Activated T-helper 2 cell treated with anti-CD3 and anti-CD28 coated beads, Interferon-gamma antibody, Interleukin-2, Interleukin-4, amounts not matched to agents 10 μg/mL and 5 μg/mL and 100 μg/mL, durations not matched to agents 14 hours and 24 hours and 36 hours (primary cell): ENCODE measurements around the gene PTPA. TPM values are rescaled to one million over a fixed set of nuclear protein-coding genes. Genes with fewer than 3 reads are reported as not detected.

Experiments used
- DNase-seq: peaks from one replicate; pipeline ENCODE4 v3.0.0; 2021; ENCODE audit warnings: low spot score
- H3K27ac Mint-ChIP-seq: one replicate; pipeline ENCODE4 v1.8.0; 2021; ENCODE audit warnings: mixed read lengths
- H3K27me3 Mint-ChIP-seq: one replicate; pipeline ENCODE4 v1.8.0; 2021; ENCODE audit warnings: low read depth, mixed read lengths
- H3K36me3 Mint-ChIP-seq: one replicate; pipeline ENCODE4 v1.8.0; 2021; ENCODE audit warnings: low read depth, mixed read lengths
- H3K4me1 Mint-ChIP-seq: one replicate; pipeline ENCODE4 v1.8.0; 2021; ENCODE audit warnings: low read depth, mixed read lengths
- H3K4me3 Mint-ChIP-seq: one replicate; pipeline ENCODE4 v1.8.0; 2021; ENCODE audit warnings: low read depth, mild to moderate bottlenecking, moderate library complexity, mixed read lengths
- H3K9me3 Mint-ChIP-seq: one replicate; pipeline ENCODE4 v1.8.0; 2021; ENCODE audit warnings: mixed read lengths
- intact Hi-C: fragments of 100-400 bp; cut with micrococcal nuclease; formaldehyde crosslinking; loops from one replicate; pipeline ENCODE4 v1.15.1; 2023
- total RNA-seq: library from RNA; stranded (reverse); gene quantifications from 2 replicates; pipeline ENCODE4 v1.2.3, GENCODE V29; 2022

PTPA gene
- total RNA-seq, 1 donor from 2014 or later, result 106 TPM

DNA sequence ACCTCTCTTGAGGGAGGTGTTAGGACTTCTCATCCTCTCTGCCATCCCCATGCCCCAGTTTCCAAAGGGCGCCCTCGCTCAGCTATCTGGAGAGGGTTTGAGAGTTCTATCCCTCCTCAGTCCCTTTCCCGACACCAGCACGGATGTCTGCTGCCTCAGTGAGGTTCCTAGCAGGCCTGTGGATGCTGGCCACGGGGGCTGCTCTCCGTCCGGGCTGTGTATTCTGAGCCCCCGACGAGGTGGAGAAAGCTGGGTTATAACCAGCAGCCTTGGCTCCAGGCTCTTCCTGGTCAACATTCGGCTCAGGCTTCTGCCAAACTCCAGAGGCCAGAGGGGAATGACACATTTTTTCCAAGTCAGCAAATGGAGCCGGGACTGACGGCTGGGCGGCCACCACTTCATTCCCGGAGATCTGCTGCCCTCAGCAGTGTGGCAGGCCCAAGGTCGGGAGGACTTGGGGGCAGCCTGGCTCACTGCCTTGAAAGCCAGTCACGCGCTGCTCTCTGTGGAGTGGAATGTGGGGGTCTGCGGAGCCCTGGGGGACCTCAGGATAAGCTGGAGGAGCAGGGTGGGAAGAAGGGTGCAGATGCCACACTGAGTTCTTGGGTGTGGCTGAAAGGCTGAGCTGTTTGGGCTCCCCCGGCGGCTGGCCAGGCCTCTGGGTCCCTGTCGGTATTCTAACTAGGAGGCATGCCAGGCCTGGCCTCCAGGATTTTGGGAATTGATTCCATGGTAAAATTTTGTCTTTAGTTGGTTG, 27.4 kb downstream of the PTPA start:
- Mint-ChIP-seq H3K27ac (peak overlapping the region; percentile 97), H3K36me3 (peaks cover 27% of the 10 kb centered on the region), H3K4me1 (peaks cover 34% of the 10 kb centered on the region), H3K9me3 (no peaks in the 10 kb centered on the region), H3K4me3 (no peak overlapping the region), H3K27me3 (no peaks in the 10 kb centered on the region)
- intact Hi-C loops, result loop anchor here (1.0 to 10.0 kb wide), 3 partner anchors 38 to 646 kb away; no protein-coding TSS in a partner anchor
- DNase-seq, result no peak

DNA sequence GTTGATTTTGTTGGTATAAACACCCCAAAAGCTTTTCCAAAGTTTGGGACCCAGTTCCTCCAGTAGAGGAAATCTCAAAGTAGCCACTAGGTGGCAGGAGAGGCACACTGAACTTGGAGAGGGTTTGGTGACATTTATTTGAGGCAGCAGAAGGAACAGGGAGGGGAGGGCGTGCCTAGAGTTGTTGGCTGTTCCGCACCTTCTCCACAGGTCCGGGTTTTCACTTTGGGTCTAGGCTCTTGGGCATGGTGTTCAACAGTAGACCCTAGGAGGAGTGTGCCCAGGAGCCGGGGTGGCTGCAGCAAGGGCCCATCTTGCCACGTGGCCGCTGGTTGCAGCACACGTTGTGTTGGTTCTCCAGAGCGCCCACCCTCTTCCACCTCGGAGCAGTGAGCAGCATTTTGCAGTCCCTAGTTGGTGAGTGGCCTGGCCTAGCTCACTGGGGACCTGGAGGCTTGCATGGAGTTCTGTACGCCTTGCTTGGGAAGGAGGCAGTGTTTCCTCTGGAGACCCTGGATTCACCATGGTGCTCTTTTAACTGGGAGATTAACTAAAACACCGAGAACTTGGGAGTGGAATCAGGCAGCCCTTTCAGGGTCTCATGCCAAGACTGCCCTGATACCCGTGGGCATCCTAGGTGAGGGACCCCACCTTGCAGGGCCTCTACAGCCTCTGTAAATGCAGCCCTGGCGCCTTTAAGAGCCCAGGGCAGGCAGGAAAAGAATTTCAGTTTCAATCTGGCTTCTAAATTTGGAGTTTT, 28.2 kb downstream of the PTPA start:
- DNase-seq, result peak; percentile 72
- Mint-ChIP-seq H3K9me3 (no peaks in the 10 kb centered on the region), H3K4me3 (peak overlapping the region; percentile 86), H3K4me1 (peaks cover 37% of the 10 kb centered on the region), H3K27ac (peak overlapping the region; percentile 97), H3K27me3 (no peaks in the 10 kb centered on the region), H3K36me3 (peaks cover 28% of the 10 kb centered on the region)
- intact Hi-C loops, result loop anchor here (1.0 to 10.0 kb wide), 3 partner anchors 37 to 645 kb away; no protein-coding TSS in a partner anchor

DNA sequence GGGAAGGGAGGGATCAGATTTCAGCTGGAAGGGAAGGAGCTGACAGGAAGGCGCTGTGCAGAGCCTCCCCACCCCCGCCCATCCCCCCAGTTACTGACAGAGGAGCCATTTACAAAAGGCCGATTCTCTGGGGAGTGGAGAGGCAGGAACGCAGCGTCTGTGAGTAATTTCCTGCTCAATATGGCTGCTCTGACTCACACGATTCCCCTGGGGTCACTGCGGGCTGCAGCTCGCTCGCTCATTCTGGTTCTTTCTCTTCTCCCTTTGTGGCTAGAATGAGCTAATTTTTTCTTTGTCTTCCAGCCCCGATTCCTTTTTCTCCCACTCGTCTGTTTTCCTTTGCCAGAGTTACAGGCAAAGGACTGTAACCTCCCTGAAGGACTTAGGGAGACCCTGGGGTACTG, 28.8 kb downstream of the PTPA start:
- peak; percentile 77 for DNase-seq
- Mint-ChIP-seq H3K4me3 (peak overlapping the region; percentile 86), H3K4me1 (peaks cover 37% of the 10 kb centered on the region), H3K27me3 (no peaks in the 10 kb centered on the region), H3K27ac (peak overlapping the region; percentile 97), H3K36me3 (peaks cover 24% of the 10 kb centered on the region), H3K9me3 (no peaks in the 10 kb centered on the region)
- intact Hi-C loops, result loop anchor here (1.0 to 10.0 kb wide), 7 partner anchors 36 to 645 kb away; no protein-coding TSS in a partner anchor

DNA sequence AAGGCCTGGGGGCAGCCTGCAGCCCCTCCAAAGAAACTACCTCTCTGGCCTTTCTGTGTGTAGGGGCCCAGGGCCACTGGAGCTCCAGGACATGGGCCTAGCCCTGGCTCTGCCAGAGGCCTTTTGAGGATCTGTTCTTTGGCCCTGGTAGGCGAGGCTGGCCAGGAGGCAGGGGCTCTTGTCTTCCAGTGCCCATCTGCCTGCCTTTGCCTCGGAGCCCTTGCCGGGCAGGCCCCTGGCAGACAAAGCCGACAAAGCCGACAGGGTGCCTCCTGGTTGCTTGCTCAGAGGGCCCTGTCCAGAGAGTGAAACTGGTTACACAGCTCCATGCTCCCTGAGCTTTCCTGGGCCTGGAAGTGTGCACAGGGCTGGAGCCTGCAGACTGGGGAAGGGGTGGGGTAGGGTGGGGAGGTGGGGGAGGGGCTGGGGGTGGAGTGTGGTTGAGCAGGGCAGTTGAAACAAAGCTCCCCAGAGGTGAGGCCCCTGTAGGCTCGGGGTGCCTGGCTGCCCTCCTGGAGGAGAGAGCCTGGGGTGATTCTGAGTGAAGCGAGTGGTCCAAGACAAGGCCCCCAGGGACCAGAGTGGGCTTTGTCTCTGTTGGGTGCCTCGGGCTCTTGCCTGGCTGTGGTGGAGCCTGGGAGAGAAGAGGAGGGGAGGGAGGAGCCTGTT, 29.3 kb downstream of the PTPA start:
- Mint-ChIP-seq H3K36me3 (peaks cover 24% of the 10 kb centered on the region), H3K4me1 (peaks cover 37% of the 10 kb centered on the region), H3K27ac (peak overlapping the region; percentile 97), H3K27me3 (no peaks in the 10 kb centered on the region), H3K4me3 (peak overlapping the region; percentile 86), H3K9me3 (no peaks in the 10 kb centered on the region)
- DNase-seq, result no peak
- intact Hi-C loops, result loop anchor here (1.0 to 2.0 kb wide), 4 partner anchors 273 to 470 kb away; no protein-coding TSS in a partner anchor

DNA sequence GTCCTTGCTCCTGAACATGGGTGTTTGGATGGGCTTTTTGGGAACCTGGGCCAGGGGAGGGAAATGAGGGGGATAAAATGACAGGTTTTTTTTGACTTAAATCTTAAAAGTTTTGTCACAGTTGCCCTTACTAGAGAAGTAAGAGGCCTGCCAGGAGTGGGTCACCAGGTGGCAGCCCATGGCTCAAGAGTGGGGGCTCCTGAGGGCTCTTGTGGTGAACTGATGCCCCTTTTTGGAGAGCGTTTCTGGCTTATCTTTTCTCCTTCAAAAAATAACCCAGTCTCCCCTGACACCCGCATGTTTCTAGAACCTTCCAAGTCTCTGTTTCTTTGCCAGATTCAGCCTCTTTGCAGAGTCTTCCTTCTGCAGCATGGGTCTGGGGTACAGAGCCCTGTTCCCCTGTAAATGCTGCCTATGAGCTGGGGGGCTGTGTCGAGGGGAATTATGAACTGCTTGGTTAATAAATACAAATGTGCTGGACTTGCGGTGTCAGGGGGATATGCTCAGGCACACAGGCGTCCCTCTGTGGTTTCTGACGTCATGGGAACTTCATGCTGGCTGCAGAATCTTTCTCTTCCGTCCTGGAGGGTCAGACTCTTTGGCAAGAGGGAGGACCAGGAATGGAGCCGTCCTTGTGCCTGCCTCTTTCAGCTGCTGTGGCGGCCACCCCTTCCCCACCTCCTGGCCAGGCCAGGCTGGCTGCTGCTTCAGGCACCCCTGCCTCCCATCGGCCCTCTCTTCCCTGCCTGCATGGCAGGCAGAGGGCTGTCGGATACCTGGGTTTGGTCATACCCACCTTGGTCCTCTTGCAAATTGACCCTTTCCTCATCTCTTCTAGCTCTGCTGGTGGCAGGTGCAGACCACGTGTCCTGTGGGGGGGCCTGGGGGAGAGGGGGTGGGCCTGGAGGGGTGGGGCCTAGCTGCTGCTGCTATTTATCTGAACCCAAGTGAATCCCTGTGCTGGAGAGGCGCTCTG, 30.1 kb downstream of the PTPA start:
- Mint-ChIP-seq H3K36me3 (peaks cover 24% of the 10 kb centered on the region), H3K9me3 (no peaks in the 10 kb centered on the region), H3K27me3 (no peaks in the 10 kb centered on the region), H3K4me1 (peaks cover 37% of the 10 kb centered on the region), H3K4me3 (peak overlapping the region; percentile 86), H3K27ac (peak overlapping the region; percentile 97)
- intact Hi-C loops, result loop anchor here (2.0 kb wide), 1 partner anchor 347 kb away; no protein-coding TSS in a partner anchor
- peak; percentile 23 for DNase-seq

DNA sequence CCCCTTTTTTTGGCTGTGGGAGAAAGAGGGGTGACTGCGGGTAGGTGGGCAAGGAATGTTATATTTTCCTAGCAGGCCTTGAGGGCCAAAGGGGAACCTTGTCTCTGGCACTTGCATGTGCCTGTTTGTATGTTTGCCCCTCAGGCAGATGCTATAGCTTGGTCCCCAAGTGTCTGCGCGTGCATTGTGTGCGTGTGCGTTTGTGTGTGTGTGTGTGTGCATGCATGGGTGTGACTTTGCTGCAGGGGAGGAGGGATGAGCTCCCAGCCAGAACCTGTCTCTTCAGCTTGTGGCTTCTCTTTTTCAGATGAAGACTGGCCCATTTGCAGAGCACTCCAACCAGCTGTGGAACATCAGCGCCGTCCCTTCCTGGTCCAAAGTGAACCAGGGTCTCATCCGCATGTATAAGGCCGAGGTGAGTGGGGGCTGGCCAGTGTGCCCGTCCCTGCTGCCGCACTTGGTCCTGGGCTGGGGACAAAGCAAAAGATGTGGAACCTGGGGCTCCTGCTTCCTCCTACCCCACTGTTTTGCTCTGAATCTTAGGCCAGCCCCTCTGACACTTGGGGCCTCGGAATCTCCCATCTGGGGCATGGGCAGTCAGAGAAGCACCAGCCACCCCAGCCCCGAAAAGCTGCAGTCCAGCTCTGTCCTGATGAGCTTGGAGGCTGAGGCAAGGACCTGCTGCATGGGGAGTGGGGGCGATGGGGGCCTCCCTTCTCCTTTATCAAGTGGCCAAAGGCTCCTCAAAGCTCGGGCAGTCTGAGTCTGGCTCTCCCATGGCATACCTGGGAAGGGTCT, 31.1 kb downstream of the PTPA start:
- Mint-ChIP-seq H3K27me3 (no peaks in the 10 kb centered on the region), H3K4me1 (peaks cover 37% of the 10 kb centered on the region), H3K27ac (peak overlapping the region; percentile 82), H3K4me3 (no peak overlapping the region), H3K9me3 (no peaks in the 10 kb centered on the region), H3K36me3 (peaks cover 24% of the 10 kb centered on the region)
- intact Hi-C loops, result no loop called here
- DNase-seq, result no peak

DNA sequence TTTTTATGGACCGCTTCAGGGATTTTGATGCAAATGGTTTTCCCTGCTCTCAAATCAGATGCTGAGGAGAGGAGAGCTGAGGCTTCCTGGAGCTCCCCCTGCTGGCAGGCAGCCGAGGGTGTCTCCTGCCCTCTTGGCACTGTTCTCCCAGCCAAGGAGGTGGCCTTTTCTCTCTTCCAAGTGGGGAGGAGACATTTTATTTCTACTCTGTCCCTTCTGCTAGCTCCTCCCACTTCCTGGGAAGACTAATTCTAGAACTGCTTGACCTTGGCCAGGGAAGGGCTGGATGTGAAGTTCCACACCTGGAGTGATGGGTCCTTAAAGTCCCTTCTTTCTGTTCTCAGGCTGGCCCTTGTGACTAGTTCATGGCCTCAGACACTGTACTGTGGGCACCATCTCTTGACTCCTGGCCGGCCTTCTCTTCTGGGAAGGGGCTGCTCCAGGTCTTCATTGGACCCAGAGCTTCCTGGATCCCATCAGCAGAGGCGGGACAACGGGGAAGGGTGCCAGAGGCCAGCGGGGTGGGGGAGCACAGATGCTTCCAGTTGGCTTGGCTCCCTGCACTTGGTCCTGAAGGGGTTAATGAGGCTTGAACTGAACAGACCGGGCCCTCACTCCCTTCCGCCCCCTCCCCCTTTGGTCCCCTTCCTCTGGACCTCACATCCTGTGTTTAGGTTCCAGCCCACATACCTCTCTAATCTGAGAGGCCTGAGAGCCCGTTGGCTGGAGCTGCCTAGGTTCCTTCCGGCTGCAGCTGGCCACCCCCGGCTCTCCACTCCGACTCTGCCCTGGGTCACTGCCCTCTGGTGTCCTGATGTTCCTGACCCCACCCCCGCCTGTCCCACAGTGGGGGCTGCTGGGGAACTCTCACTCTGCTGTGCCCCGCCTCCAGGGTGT, 32.1 kb downstream of the PTPA start:
- Mint-ChIP-seq H3K4me3 (peak overlapping the region; percentile 21), H3K36me3 (peaks cover 21% of the 10 kb centered on the region), H3K27ac (peak overlapping the region; percentile 82), H3K27me3 (no peaks in the 10 kb centered on the region), H3K4me1 (peaks cover 37% of the 10 kb centered on the region), H3K9me3 (no peaks in the 10 kb centered on the region)
- intact Hi-C loops, result no loop called here
- DNase-seq, result peak; percentile 54

DNA sequence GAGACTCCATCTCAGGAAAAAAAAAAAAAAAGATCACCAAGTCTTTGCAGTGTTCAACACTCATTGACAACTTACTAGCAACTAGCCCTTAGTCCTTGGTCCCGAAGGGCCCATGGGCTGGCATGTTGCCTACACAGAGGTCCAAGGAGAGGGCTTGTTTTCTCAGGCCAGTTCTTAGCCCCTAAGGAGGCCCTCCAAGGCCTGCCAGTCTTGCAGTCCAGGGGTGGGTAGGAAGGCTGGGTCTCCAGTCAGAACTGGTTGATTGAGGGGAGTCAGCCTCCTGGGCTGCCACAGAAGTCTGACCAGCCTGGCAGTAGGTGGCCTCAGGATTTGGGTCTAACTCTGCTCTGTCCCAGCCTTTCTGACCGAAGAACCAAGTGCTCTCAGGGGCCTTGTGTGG, 34.1 kb downstream of the PTPA start:
- no peaks in the 10 kb centered on the region for H3K27me3 Mint-ChIP-seq
- intact Hi-C loops, result no loop called here
- no peak overlapping the region for H3K27ac Mint-ChIP-seq
- no peak overlapping the region for H3K4me3 Mint-ChIP-seq
- peaks cover 27% of the 10 kb centered on the region for H3K4me1 Mint-ChIP-seq
- peaks cover 24% of the 10 kb centered on the region for H3K36me3 Mint-ChIP-seq
- no peak for DNase-seq
- H3K9me3 Mint-ChIP-seq, result no peaks in the 10 kb centered on the region

DNA sequence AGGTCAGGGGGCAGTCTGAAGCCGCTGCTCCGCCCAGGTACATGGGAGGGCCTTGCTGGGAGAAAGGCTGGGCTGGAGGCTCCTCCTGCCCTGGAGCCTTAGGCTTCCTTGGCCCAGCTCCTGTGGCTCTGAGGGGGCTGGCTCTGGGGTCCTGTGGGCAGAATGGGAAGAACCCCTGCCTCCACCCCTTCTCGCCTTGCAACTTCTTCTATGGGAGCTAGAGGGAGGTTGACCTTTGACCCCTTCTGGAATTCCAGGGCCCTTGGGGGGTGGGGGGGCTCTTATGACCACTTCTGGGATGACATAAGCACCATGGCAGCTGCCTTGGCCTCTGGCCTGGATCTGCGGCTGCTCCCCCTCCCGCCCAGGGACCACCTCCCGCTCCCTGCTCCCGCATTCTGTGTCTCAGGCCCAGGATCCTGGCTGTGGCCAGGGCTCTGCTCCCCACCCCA, 34.7 kb downstream of the PTPA start:
- Mint-ChIP-seq H3K27me3 (no peaks in the 10 kb centered on the region), H3K4me3 (no peak overlapping the region), H3K27ac (no peak overlapping the region), H3K4me1 (peaks cover 24% of the 10 kb centered on the region), H3K36me3 (peaks cover 26% of the 10 kb centered on the region), H3K9me3 (no peaks in the 10 kb centered on the region)
- no peak for DNase-seq
- intact Hi-C loops, result no loop called here

DNA sequence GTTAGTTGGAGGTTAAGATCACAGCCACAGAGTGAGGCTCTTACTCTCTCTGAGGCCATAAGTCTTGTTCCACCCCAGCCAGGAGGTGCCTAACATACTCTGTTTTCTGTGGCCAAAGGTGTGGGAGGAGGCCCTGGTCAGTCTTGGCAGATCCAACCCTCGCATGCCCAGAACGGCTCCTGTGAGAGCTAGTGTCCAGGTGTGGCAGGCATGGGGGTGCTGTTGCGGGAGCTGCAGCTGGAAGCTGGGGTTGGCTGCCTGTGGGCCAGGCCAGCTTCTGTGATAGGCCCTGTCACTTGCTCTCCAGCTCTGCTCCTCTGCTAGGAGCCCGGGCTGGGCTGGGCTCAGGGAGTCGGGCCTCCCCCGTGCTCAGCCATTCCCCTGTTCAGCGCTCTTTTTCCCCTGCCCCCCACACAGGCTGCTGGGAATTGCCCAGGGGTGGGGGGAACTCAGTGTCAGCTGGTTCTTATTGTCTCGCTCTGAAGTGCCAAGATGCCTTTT, 35.3 kb downstream of the PTPA start:
- Mint-ChIP-seq H3K36me3 (peaks cover 26% of the 10 kb centered on the region), H3K9me3 (no peaks in the 10 kb centered on the region), H3K27ac (no peak overlapping the region), H3K4me1 (peaks cover 17% of the 10 kb centered on the region), H3K4me3 (no peak overlapping the region), H3K27me3 (no peaks in the 10 kb centered on the region)
- DNase-seq, result no peak
- intact Hi-C loops, result no loop called here
